GM19452 (cell line): Measurements from ENCODE around the gene SUFU.
A peak's percentile ranks its signal among the peaks of the same experiment; 100 is the strongest.
"Not testable (repeated sequence)": the region's sequence is repeated elsewhere in the genome, so short reads cannot be mapped to it uniquely, and the experiment has no call there.

Source experiments
- ATAC-seq: cut with Tn5 transposase; IDR thresholded peaks from one replicate; pipeline ENCODE4 v1.9.1; 2021; ENCODE audit not compliant: unreplicated experiment

Gene SUFU

DNA sequence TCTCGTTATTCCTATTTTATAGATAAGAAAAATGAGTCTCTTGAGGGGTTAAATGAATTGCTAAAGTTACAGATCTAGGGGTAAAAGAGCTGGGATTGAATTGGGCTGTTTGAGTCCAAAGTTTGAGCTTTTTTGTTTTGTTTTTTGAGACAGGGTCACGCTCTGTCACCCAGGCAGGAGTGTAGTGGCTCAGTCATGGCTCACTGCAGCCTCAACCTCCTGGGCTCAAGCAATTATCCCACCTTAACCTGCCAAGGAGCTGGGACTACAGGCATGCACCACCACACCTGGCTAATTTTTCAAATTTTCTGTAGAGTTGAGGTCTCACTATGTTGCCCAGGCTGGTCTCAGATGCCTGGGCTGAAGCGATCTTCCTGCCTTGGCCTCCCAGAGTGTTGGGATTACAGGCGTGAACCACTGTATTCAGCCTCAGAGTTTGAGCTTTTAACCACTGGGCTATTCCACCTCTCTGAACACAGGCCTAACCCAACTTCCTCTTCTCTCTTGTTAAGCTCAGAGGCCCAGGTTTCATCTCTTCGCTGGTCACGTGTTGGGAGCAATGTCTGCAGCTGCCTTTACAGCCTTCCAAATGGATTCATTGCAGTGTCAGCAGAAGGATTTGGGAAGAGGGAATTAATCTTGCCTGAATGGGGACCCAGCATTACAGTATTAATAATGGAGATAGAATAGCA, 8.0 kb downstream of the SUFU start:
- ATAC-seq, result peak; percentile 89

- no peak for ATAC-seq
Observed at GRCh38 chr10:102514487-102515311, 10.9 kb downstream of the SUFU start.

DNA sequence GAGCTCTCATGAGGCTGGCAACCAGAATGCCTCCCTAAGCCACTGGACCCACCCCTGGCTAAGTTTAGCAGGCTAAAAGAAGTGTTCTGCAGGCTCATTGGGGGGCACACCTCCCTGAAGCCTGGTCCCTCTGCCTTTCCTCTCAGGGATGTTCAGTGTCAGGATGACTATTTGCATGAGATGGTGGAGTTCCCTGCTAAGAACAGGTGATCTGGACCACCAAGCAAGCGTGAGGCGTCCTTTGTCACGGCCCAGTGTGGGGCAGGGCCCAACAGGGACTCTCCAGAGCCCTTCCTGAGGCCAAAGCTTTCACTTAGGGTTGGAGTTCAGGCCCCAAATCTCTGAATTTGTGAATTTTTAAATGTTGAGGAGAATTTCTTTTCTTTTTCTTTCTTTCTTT, 12.0 kb downstream of the SUFU start:
- no peak for ATAC-seq

- ATAC-seq, result no peak
Observed at GRCh38 chr10:102517553-102517952, 13.8 kb downstream of the SUFU start.

DNA sequence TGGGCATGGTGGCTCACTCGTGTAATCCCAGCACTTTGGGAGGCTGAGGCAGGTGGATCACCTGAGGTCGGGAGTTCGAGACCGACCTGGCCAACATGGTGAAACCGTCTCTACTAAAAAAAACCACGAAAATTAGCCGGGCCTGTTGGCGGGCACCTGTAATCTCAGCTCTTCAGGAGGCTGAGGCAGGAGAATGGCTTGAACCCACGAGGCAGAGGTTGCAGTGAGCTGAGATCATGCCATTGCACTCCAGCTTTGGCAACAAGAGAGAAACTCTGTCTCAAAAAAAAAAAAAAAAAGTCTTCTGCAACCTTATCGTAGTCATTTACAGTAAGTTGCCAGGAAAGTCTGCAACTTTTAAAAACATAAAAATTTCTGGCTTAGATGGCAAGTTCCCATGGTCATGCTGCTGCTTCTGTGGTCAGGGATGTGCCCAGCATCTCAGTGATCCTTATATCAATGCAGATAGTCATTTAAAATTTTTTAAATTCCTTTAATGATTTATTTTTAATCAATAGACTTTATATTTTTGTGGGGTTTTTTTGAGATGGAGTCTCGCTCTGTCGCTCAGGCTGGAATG, 15.6 kb downstream of the SUFU start:
- ATAC-seq, result no peak

GRCh38 chr10:102522874-102523249, 19.1 kb downstream of the SUFU start:
- no peak for ATAC-seq

- no peak for ATAC-seq
Observed at GRCh38 chr10:102523250-102524029, 19.7 kb downstream of the SUFU start.

DNA sequence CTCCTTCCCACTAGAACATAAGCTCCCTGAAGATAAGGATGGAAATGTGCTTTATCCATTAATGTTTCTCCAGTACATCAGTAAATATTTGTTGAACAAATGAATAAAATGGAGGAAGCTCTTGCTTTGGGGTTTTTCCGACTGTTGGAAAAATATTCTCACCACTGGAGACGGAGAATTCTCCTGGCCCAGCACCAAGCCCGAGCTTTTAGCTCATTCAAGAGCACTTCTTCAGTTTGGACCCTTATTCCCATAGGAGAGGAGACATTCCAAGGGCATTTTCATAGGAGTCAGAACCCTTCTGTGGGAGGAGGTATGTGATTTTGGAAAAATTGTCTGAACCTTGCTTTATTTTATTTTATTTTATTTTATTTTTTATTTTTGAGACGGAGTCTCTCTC, 21.0 kb downstream of the SUFU start:
- no peak for ATAC-seq

DNA sequence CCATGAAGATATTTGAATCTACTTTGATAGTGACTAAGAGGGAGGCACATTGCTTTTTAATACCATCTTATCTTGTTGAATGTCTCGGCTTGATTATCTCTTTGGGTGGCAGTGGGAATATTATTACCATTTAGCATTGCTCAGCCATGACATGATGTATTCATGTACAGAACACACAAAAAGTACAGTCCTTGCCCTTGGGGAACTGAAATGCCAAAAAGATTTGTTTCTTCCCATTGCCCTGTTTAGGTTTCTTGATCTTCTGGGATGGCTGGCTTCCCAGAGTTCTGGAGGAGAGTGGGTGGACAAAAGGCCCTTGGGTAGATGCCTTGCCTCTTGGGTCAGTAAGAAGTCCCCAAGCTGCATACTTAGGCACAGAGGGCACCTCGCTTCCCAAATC, 23.8 kb downstream of the SUFU start:
- ATAC-seq, result no peak

- ATAC-seq, result no peak
Observed at GRCh38 chr10:102534333-102534732, 30.6 kb downstream of the SUFU start.

DNA sequence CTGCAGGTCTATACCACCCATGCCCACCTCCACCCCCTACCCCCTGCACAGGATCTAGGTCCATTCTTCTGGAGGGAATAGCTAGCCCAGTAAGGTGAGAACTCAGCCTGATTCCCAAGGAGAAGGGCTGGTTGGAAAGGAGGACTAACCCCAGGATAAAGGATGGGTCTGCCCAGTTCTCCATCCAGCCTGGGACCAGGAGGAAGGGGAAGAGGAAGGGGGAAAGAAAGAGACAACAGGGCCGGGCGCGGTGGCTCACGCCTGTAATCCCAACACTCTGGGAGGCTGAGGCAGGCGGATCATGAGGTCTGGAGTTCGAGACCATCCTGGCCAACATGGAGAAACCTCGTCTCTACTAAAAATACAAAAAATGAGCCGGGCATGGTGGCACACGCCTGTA, 31.2 kb downstream of the SUFU start:
- ATAC-seq, result not testable (repeated sequence)

DNA sequence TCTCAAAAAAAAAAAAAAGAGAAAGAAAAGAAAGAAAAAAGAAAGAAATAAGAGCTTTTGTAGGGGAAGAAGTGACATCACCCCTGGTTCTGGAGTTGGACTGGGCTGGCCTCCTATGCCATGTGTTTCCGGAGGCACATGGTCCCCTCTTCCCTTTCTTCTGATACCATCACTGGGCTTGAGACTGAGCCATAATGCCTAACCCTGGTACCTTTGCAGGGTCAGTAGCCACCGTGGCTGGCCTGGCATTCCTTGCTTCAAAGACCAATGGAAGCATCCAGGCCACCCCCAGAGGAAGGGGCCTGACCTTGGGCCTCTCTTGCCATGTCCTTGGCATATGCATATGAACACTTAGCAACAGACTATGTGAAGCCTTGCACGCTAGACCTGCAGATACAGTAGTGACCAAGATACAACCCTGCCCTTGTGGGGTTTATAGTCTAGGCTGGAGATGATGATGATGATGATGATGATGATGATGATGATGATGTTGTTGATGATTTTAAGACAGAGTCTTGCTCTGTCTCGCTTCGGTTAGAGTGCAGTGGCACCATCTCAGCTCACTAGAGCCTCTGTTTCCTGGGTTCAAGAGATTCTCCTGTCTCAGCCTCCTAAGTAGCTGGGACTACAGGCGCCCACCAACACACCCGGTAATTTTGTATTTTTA, 31.8 kb downstream of the SUFU start:
- no peak for ATAC-seq

DNA sequence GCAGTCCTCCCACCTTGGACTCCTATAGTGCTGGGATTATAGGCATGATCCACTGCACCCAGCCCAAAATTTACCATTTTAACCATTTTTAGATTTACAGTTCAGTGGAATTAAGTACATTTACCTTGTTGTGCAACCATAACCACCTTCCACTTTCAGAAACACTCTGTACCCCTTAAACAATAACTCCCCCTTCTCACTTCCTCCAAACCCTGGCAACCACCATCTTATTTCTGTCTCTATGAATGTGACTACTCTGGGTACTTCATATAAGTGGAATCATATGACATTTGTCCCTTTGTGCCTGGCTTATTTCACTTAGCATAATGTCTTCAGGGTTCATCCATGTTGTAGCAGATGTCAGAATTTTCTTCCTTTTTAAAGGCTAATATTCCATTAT, 33.6 kb downstream of the SUFU start:
- ATAC-seq, result no peak

GRCh38 chr10:102537948-102538347, 34.2 kb downstream of the SUFU start:
- ATAC-seq, result no peak

DNA sequence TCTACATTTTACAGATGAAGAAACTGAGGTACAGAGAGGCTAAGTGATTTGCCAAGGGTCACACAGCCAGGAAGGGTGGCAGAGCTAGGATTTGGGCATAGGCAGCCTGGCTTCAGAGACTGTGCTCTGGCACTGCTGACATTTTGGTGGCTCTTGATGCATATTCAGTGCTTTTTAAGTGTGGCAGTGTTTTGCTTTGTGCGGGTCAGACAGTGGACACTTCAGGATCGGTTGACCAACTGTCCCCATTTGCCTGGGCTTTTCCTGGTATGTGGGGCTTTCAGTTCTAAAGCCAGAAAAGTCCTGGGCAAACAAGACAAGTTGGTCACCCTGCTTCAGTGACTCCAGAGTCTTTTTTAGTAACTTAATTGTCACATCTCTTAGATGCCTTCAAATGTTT, 35.0 kb downstream of the SUFU start:
- no peak for ATAC-seq

- peak; percentile 55 for ATAC-seq
Observed at GRCh38 chr10:102540023-102540422, 36.3 kb downstream of the SUFU start.

GRCh38 chr10:102542800-102543418, 39.1 kb downstream of the SUFU start:
- ATAC-seq, result no peak

DNA sequence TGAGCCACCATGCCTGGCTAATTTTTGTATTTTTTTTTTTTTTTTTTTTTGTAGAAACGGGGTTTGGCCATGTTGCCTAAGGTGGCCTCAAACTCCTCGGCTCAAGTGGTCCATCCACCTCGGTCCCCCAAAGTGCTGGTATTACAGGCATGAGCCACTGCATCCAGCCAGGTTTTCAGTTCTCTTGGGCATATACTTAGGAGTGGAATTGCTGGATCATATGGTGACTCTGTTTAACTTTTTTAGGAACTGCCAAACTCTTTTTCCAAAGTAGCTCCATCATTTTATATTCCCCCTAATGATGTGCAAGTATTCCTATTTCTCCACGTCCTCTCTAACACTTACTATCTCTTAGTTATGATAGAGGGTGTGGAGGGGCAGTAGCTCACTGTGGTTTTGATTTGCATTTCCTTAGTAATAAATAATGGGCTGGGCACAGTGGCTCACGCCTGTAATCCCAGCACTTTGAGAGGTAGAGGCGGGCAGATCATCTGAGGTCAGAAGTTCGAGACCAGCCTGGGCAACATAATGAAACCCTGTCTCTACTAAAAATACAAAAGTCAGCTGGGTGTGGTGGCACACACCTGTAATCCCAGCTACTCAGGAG, 41.6 kb downstream of the SUFU start:
- ATAC-seq, result no peak

DNA sequence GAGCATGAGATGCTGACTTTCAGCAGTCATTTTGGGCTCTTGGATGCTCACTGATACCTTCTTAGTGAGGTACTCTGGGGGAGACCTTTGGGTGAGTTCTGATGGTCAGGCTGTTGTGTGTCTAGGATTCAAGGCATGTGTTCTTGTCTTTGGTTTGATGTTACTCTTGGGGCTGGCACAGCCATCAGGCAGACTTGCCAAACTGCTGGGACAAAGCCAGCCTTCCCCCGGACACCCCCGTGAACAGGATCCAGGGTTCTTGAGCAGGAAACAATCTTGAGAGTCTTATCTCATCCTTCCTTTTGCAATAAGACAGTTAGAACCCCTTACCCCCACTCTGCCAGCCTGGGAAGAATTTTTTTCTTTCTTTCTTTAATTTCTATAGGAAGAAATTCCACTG, 42.2 kb downstream of the SUFU start:
- no peak for ATAC-seq
